ENCODE results near the gene DENND1A. TPM values are rescaled to one million over a fixed set of nuclear protein-coding genes. Genes with fewer than 3 reads are reported as not detected.

Gene DENND1A
- total RNA-seq, 1 experiment from 2014 or later: 23.5 TPM

GRCh38 chr9:123973590-123974223 is 43.8 kb upstream of the DENND1A start:
- CTCF ChIA-PET: no interaction called here

GRCh38 chr9:123972618-123973017 is 42.7 kb upstream of the DENND1A start:
- DNase-seq (ENCODE audit: low spot score) (no peak), ATAC-seq (no peak)
- Mint-ChIP-seq H3K4me1 (no peaks in the 10 kb centered on the region), H3K36me3 (no peaks in the 10 kb centered on the region), H3K27me3 (ENCODE audit: low read depth) (peaks cover 7% of the 10 kb centered on the region), H3K27ac (no peak overlapping the region), H3K4me3 (no peak overlapping the region), H3K9me3 (no peaks in the 10 kb centered on the region)
- POLR2A ChIA-PET: no interaction called here
- TF ChIP-seq NFE2L1 (CRISPR knock-in tag; IDR thresholded peaks at IDR 0.05) (peak; percentile 43; the same call in 1 of the 2 replicates), FOXK1 (CRISPR knock-in tag; IDR thresholded peaks at IDR 0.05) (no peak)
- CTCF ChIA-PET: no interaction called here

More at GRCh38 chr9:123973590-123974223, 43.8 kb upstream of the DENND1A start:
- no peak overlapping the region for H3K4me3 Mint-ChIP-seq
- no peak for ATAC-seq
- POLR2A ChIA-PET: no interaction called here
- no peaks in the 10 kb centered on the region for H3K9me3 Mint-ChIP-seq
- no peaks in the 10 kb centered on the region for H3K36me3 Mint-ChIP-seq
- H3K4me1 Mint-ChIP-seq: no peaks in the 10 kb centered on the region
- H3K27ac Mint-ChIP-seq: no peak overlapping the region
- DNase-seq (ENCODE audit: low spot score): no peak
- H3K27me3 Mint-ChIP-seq (ENCODE audit: low read depth): peaks cover 8% of the 10 kb centered on the region
- TF ChIP-seq ZBTB43 (CRISPR knock-in tag; IDR thresholded peaks at IDR 0.05) (0 out of 2 replicates have a peak, but pooled peaks have one; percentile 16), ATF1 (CRISPR knock-in tag; IDR thresholded peaks at IDR 0.05) (no peak), ZNF232 (CRISPR knock-in tag; IDR thresholded peaks at IDR 0.05) (no peak)

- H3K4me3 Mint-ChIP-seq: no peak overlapping the region
- no peak for TF ChIP-seq MXD4 (CRISPR knock-in tag; IDR thresholded peaks at IDR 0.05; ENCODE audit: borderline replicate concordance)
- no peak for TF ChIP-seq ZNF512 (CRISPR knock-in tag; IDR thresholded peaks at IDR 0.05; ENCODE audit: borderline replicate concordance)
- TF ChIP-seq ZNF219 (CRISPR knock-in tag; IDR thresholded peaks at IDR 0.05; ENCODE audit: borderline replicate concordance): no peak
- TF ChIP-seq ATF3 (CRISPR knock-in tag; conservative IDR thresholded peaks at IDR 0.05): no peak
- no peak for TF ChIP-seq ZNF232 (CRISPR knock-in tag; IDR thresholded peaks at IDR 0.05)
- TF ChIP-seq EMX1 (CRISPR knock-in tag; IDR thresholded peaks at IDR 0.05): no peak
- TF ChIP-seq NFATC4 (CRISPR knock-in tag; IDR thresholded peaks at IDR 0.05): no peak
- TF ChIP-seq NR1H2 (CRISPR knock-in tag; IDR thresholded peaks at IDR 0.05): no peak
- TF ChIP-seq STAT6 (CRISPR knock-in tag; conservative IDR thresholded peaks at IDR 0.05; ENCODE audit: low read depth): no peak
- TF ChIP-seq ZNF423 (CRISPR knock-in tag; IDR thresholded peaks at IDR 0.05): no peak
- TF ChIP-seq NR3C1 (CRISPR knock-in tag; conservative IDR thresholded peaks at IDR 0.05; ENCODE audit: low read depth): no peak
- no peak for TF ChIP-seq ETV6 (CRISPR knock-in tag; IDR thresholded peaks at IDR 0.05)
- TF ChIP-seq JUN (CRISPR knock-in tag; IDR thresholded peaks at IDR 0.05): no peak
- TF ChIP-seq IRF1 (CRISPR knock-in tag; IDR thresholded peaks at IDR 0.05): no peak
- ATAC-seq: no peak
- CTCF ChIA-PET: interaction anchor here (1.1 kb wide), 1 partner anchor 73 kb away, joined by 3 read pairs; no protein-coding TSS in a partner anchor
- H3K27me3 Mint-ChIP-seq (ENCODE audit: low read depth): peaks cover 12% of the 10 kb centered on the region
- no peak overlapping the region for H3K27ac Mint-ChIP-seq
- H3K9me3 Mint-ChIP-seq: no peaks in the 10 kb centered on the region
- no peaks in the 10 kb centered on the region for H3K36me3 Mint-ChIP-seq
- POLR2A ChIA-PET: interaction anchor here (0.5 kb wide), 1 partner anchor 97 kb away, joined by 3 read pairs; no protein-coding TSS in a partner anchor
- H3K4me1 Mint-ChIP-seq: peaks cover 9% of the 10 kb centered on the region
- no peak for DNase-seq (ENCODE audit: low spot score)
Observed at GRCh38 chr9:123967323-123967722, 37.4 kb upstream of the DENND1A start.
